ENCODE data around the gene MBTPS1. TPM values are rescaled to one million over a fixed set of nuclear protein-coding genes. Genes with fewer than 3 reads are reported as not detected.

MBTPS1 gene
- total and polyA plus RNA-seq, 2 experiments from 2014 or later = 18.1 to 49.3 TPM

GRCh38 chr16:84131117-84131516, 14.4 kb upstream of the MBTPS1 start:
- TF ChIP-seq POLR2AphosphoS5 (IDR thresholded peaks at IDR 0.05; ENCODE audit: low read depth) (no peak), CTCF (conservative IDR thresholded peaks at IDR 0.05; ENCODE audit: low read depth in 2 of 2) (no peak), JUNB (IDR thresholded peaks at IDR 0.05; ENCODE audit: unreplicated experiment) (no peak), REST (IDR thresholded peaks at IDR 0.05; ENCODE audit: unreplicated experiment) (no peak), ZNF114 (CRISPR knock-in tag; IDR thresholded peaks at IDR 0.05) (no peak), EZH2phosphoT487 (IDR thresholded peaks at IDR 0.05; ENCODE audit: unreplicated experiment) (no peak), ZNF331 (CRISPR knock-in tag; IDR thresholded peaks at IDR 0.05; ENCODE audit: low read depth) (no peak), NANOG (IDR thresholded peaks at IDR 0.05; ENCODE audit: borderline replicate concordance) (no peak), CREB1 (CRISPR knock-in tag; IDR thresholded peaks at IDR 0.05; ENCODE audit: low read depth) (no peak), EZH2 (IDR thresholded peaks at IDR 0.05; ENCODE audit: low read depth, unreplicated experiment) (no peak), ZNF462 (CRISPR knock-in tag; IDR thresholded peaks at IDR 0.05) (no peak), ETS1 (IDR thresholded peaks at IDR 0.05) (no peak), STAT1 (IDR thresholded peaks at IDR 0.05; ENCODE audit: unreplicated experiment) (no peak)
- Histone ChIP-seq H4K20me1 (replicated peaks; ENCODE audit: insufficient read depth) (peaks cover 4% of the 10 kb centered on the region), H3K27me3 (ENCODE audit: insufficient read depth) (no peaks in the 10 kb centered on the region), H3K27ac (ENCODE audit: low read depth) (no peak overlapping the region), H3F3A (replicated peaks; ENCODE audit: low read depth) (no peaks in the 10 kb centered on the region), H3K9me2 (ENCODE audit: insufficient read depth) (no peaks in the 10 kb centered on the region), H3K4me3 (no peak overlapping the region), H3K79me2 (replicated peaks; ENCODE audit: insufficient read depth) (peaks cover 50% of the 10 kb centered on the region), H3K4me2 (no peak overlapping the region), H2AFZ (no peak overlapping the region), H3K4me1 (ENCODE audit: insufficient read depth) (peaks cover 13% of the 10 kb centered on the region), H3K36me3 (ENCODE audit: insufficient read depth) (peaks cover 13% of the 10 kb centered on the region)
- Mint-ChIP-seq H3K27ac (no peak overlapping the region), H3K4me3 (no peak overlapping the region), H3K4me1 (peaks cover 16% of the 10 kb centered on the region; the same call in 2 of the 3 replicates), H3K27me3 (ENCODE audit: insufficient read depth, low read depth, poor library complexity) (no peaks in the 10 kb centered on the region), H3K36me3 (ENCODE audit: low read depth) (peaks cover 24% of the 10 kb centered on the region), H3K9me3 (no peaks in the 10 kb centered on the region)
- ATAC-seq = no peak
- no peak for DNase-seq (ENCODE audit: low spot score)

Measured in GM23338 (cell line).